ENCODE measurements around the gene ETV4. TPM values are rescaled to one million over a fixed set of nuclear protein-coding genes. Genes with fewer than 3 reads are reported as not detected.

Gene ETV4
- total RNA-seq, 4 donors from 2014 or later: 0.29 to 0.67 (median 0.42) TPM; not detected in 1

GRCh38 chr17:43532581-43532980 is 13.6 kb downstream of the ETV4 start:
- intact Hi-C loops (cut with DNase I; ENCODE audit: low total_unique reads) (no loop called here), in situ Hi-C loops (cut with MboI; ENCODE audit: low sequenced_read_pairs in 4 of 4) (no loop called here)
- DNase-seq (no peak), ATAC-seq (no peak)
- H3K9me3 ChIP-seq: no peaks in the 10 kb centered on the region
- H3K4me1 ChIP-seq: peaks cover 32 to 34% of the 10 kb centered on the region in 2 donors
- H3K36me3 ChIP-seq: no peaks in the 10 kb centered on the region
- no peaks in the 10 kb centered on the region for H3K27me3 ChIP-seq
- no peak overlapping the region for H3K4me3 ChIP-seq
- TF ChIP-seq CTCF (IDR thresholded peaks at IDR 0.05 in 4 of 5, conservative IDR thresholded peaks at IDR 0.05 in 1 of 5) (no peak), POLR2A (IDR thresholded peaks at IDR 0.05) (no peak)
- H3K27ac ChIP-seq: no peak overlapping the region

- TF ChIP-seq POLR2A (IDR thresholded peaks at IDR 0.05) (no peak), CTCF (IDR thresholded peaks at IDR 0.05 in 4 of 5, conservative IDR thresholded peaks at IDR 0.05 in 1 of 5) (no peak)
- H3K9me3 ChIP-seq: no peaks in the 10 kb centered on the region
- H3K4me3 ChIP-seq: no peak overlapping the region
- in situ Hi-C loops (cut with MboI; ENCODE audit: low sequenced_read_pairs in 4 of 4): no loop called here
- H3K27ac ChIP-seq: no peak overlapping the region
- H3K27me3 ChIP-seq: no peaks in the 10 kb centered on the region
- H3K4me1 ChIP-seq: peaks cover 32 to 34% of the 10 kb centered on the region in 2 donors
- no peaks in the 10 kb centered on the region for H3K36me3 ChIP-seq
- intact Hi-C loops (cut with DNase I; ENCODE audit: low total_unique reads): no loop called here
- no peak for DNase-seq
- ATAC-seq: no peak
These were observed 14.2 kb downstream of the ETV4 start for GRCh38 chr17:43531955-43532354.

GRCh38 chr17:43531082-43531378 is 15.1 kb downstream of the ETV4 start:
- no peak for DNase-seq
- Histone ChIP-seq H3K4me1 (peaks cover 32 to 34% of the 10 kb centered on the region in 2 donors), H3K9me3 (no peaks in the 10 kb centered on the region), H3K4me3 (peak overlapping the region in 1 of 4 donors; percentile 34), H3K27me3 (no peaks in the 10 kb centered on the region), H3K27ac (peak overlapping the region; percentile 34 to 56 (median 46)), H3K36me3 (no peaks in the 10 kb centered on the region)
- TF ChIP-seq POLR2A (IDR thresholded peaks at IDR 0.05) (no peak), CTCF (IDR thresholded peaks at IDR 0.05 in 4 of 5, conservative IDR thresholded peaks at IDR 0.05 in 1 of 5) (no peak)
- in situ Hi-C loops (cut with MboI; ENCODE audit: low sequenced_read_pairs in 4 of 4) (no loop called here), intact Hi-C loops (cut with DNase I; ENCODE audit: low total_unique reads) (no loop called here)
- peak in 1 of 2 donors; percentile 6 for ATAC-seq

- TF ChIP-seq CTCF (IDR thresholded peaks at IDR 0.05 in 4 of 5, conservative IDR thresholded peaks at IDR 0.05 in 1 of 5) (no peak), POLR2A (IDR thresholded peaks at IDR 0.05) (no peak)
- DNase-seq (peak; percentile 52 to 72), ATAC-seq (peak; percentile 71 to 86)
- Histone ChIP-seq H3K9me3 (no peaks in the 10 kb centered on the region), H3K4me3 (peak overlapping the region; percentile 25 to 34 (median 30)), H3K4me1 (peaks cover 32 to 34% of the 10 kb centered on the region in 2 donors), H3K27me3 (no peaks in the 10 kb centered on the region), H3K36me3 (no peaks in the 10 kb centered on the region), H3K27ac (peak overlapping the region; percentile 34 to 56 (median 46))
- in situ Hi-C loops (cut with MboI; ENCODE audit: low sequenced_read_pairs in 4 of 4) (no loop called here), intact Hi-C loops (cut with DNase I; ENCODE audit: low total_unique reads) (no loop called here)
These were observed 15.7 kb downstream of the ETV4 start for GRCh38 chr17:43530288-43531081.
